Testis (tissue), 3 donors: ENCODE data around the gene CDK5R1. TPM values are rescaled to one million over a fixed set of nuclear protein-coding genes. Genes with fewer than 3 reads are reported as not detected.

Source experiments
- DNase-seq: peaks from one replicate; pipeline ENCODE4 v3.0.0-alpha.2; 2019
- H3K27ac ChIP-seq, 2 donors: fragments of 200-600 bp; sonication (generic); one replicate each; pipeline ENCODE4 v1.5.1; 2019
- H3K27me3 ChIP-seq: fragments of 200-600 bp; sonication (generic); one replicate; pipeline ENCODE4 v1.5.1; 2019
- H3K36me3 ChIP-seq: fragments of 200-600 bp; sonication (generic); one replicate; pipeline ENCODE4 v1.5.1; 2017; ENCODE audit warnings: low read depth; ENCODE audit errors: missing control alignments
- H3K4me1 ChIP-seq: fragments of 200-600 bp; sonication (generic); one replicate; pipeline ENCODE4 v1.5.1; 2019
- H3K4me3 ChIP-seq, 2 donors: fragments of 200-600 bp; sonication (generic); one replicate each; pipeline ENCODE4 v1.5.1; 2017 to 2019
- H3K9me3 ChIP-seq: fragments of 200-600 bp; sonication (generic); one replicate; pipeline ENCODE4 v1.5.1; 2017
- CTCF ChIP-seq, 3 experiments: fragments of 450-650 bp in 2 of 3; fragments of 200-600 bp in 1 of 3; sonication (generic) in 1 of 3; IDR thresholded peaks; one replicate each; pipeline ENCODE4 v1.5.1; 2016 to 2019; ENCODE audit warnings: antibody characterized with exemption in 3 of 3, mild to moderate bottlenecking in 2 of 3, moderate library complexity in 1 of 3
- POLR2A ChIP-seq: fragments of 450-650 bp; IDR thresholded peaks from one replicate; pipeline ENCODE4 v1.6.1; 2017; ENCODE audit warnings: antibody characterized with exemption, mild to moderate bottlenecking, moderate library complexity
- WGBS, 2 donors: methylation state at CpG; one replicate each; pipeline ENCODE4 v1.1.5; 2018; 5-methylcytosine and 5-hydroxymethylcytosine counted together
- intact Hi-C: fragments of 100-400 bp; cut with DNase I; formaldehyde crosslinking; loops from one replicate; pipeline ENCODE4 v1.15.1; 2023; ENCODE audit warnings: low total_unique reads
- polyA plus RNA-seq: library from polyadenylated mRNA; stranded (reverse); fragments of 350-450 nt; fragmentation: Illumina TruSeq; extraction: RNeasy Lipid Tissue Mini Kit (QIAGEN cat#74804); gene quantifications from one replicate; pipeline ENCODE4 v1.2.3, GENCODE V29; 2014; ENCODE audit warnings: low read depth, low replicate concordance; ENCODE audit not compliant: insufficient read depth
- small RNA-seq, 2 donors: library from RNA; depleted of rRNA; stranded (forward); fragments of <200 nt; gene quantifications; one replicate each; pipeline ENCODE3, GENCODE V24; 2016
- total RNA-seq, 2 donors: library from RNA; depleted of rRNA; stranded (reverse); fragments of >200 nt; gene quantifications; one replicate each; pipeline ENCODE4 v1.2.3, GENCODE V29; 2016

CDK5R1 gene
- total and polyA plus RNA-seq, 3 donors from 2014 or later: 13.2 to 17.0 (median 16.2) TPM

GRCh38 chr17:32528825-32529224 is 42.0 kb downstream of the CDK5R1 start:
- no peak for TF ChIP-seq CTCF (IDR thresholded peaks at IDR 0.05)
- TF ChIP-seq POLR2A: no peak
- H3K4me1 ChIP-seq: no peaks in the 10 kb centered on the region
- no peaks in the 10 kb centered on the region for H3K9me3 ChIP-seq
- no peaks in the 10 kb centered on the region for H3K27me3 ChIP-seq
- 79 to 84% methylated on average over 7 of the region's 7 CpGs for WGBS, 2 donors
- H3K27ac ChIP-seq: no peak overlapping the region
- no peak for DNase-seq
- intact Hi-C loops: no loop called here
- H3K4me3 ChIP-seq: no peak overlapping the region
- H3K36me3 ChIP-seq: no peaks in the 10 kb centered on the region

GRCh38 chr17:32529604-32530003 is 42.8 kb downstream of the CDK5R1 start:
- Histone ChIP-seq H3K4me3 (no peak overlapping the region), H3K4me1 (no peaks in the 10 kb centered on the region), H3K27me3 (no peaks in the 10 kb centered on the region), H3K9me3 (no peaks in the 10 kb centered on the region), H3K36me3 (no peaks in the 10 kb centered on the region), H3K27ac (no peak overlapping the region)
- no peak for DNase-seq
- 45 to 71% methylated on average over 10 of the region's 10 CpGs for WGBS, 2 donors
- intact Hi-C loops: no loop called here
- TF ChIP-seq POLR2A (no peak), CTCF (IDR thresholded peaks at IDR 0.05) (no peak)

GRCh38 chr17:32533296-32533695 is 46.5 kb downstream of the CDK5R1 start:
- no peaks in the 10 kb centered on the region for H3K4me1 ChIP-seq
- no peak for DNase-seq
- no peaks in the 10 kb centered on the region for H3K36me3 ChIP-seq
- TF ChIP-seq CTCF (IDR thresholded peaks at IDR 0.05): no peak
- no peak for TF ChIP-seq POLR2A
- no peaks in the 10 kb centered on the region for H3K27me3 ChIP-seq
- H3K27ac ChIP-seq: no peak overlapping the region
- intact Hi-C loops: no loop called here
- no peaks in the 10 kb centered on the region for H3K9me3 ChIP-seq
- WGBS, 2 donors: 87 to 89% methylated on average over 3 of the region's 3 CpGs
- H3K4me3 ChIP-seq: no peak overlapping the region

GRCh38 chr17:32536736-32537643 is 50.2 kb downstream of the CDK5R1 start:
- TF ChIP-seq CTCF (IDR thresholded peaks at IDR 0.05) (no peak), POLR2A (no peak)
- no peaks in the 10 kb centered on the region for H3K36me3 ChIP-seq
- 68 to 73% methylated on average over 8 of the region's 8 CpGs for WGBS, 2 donors
- no peaks in the 10 kb centered on the region for H3K4me1 ChIP-seq
- no peak overlapping the region for H3K4me3 ChIP-seq
- no peak for DNase-seq
- intact Hi-C loops: no loop called here
- no peak overlapping the region for H3K27ac ChIP-seq
- no peaks in the 10 kb centered on the region for H3K9me3 ChIP-seq
- no peaks in the 10 kb centered on the region for H3K27me3 ChIP-seq

Small RNAs within 50 kb of the gene (small RNA-seq; reads per million reads assigned to genes)
- 0 reads per million in 2 donors for gene RF00019

Other genes starting within 250 kb of the CDK5R1 start
- gene RHBDL3, start 221.2 kb upstream of the CDK5R1 start, total RNA-seq: 1 to 10 TPM; 4.1 to 4.5 TPM
- gene RHBDL3, start 221.2 kb upstream of the CDK5R1 start, polyA plus RNA-seq: 3.5 TPM
- 10 to 100 TPM; 27.4 to 30.8 TPM for gene C17orf75, start 144.8 kb upstream of the CDK5R1 start, total RNA-seq
- 39.7 TPM for gene C17orf75, start 144.8 kb upstream of the CDK5R1 start, polyA plus RNA-seq
- gene ZNF207, start 136.8 kb upstream of the CDK5R1 start, total RNA-seq: 100 to 1,000 TPM; 206 to 240 TPM
- gene ZNF207, start 136.8 kb upstream of the CDK5R1 start, polyA plus RNA-seq: 155 TPM
- 10 to 100 TPM; 53.2 to 59.3 TPM for gene PSMD11, start 42.5 kb upstream of the CDK5R1 start, total RNA-seq
- gene PSMD11, start 42.5 kb upstream of the CDK5R1 start, polyA plus RNA-seq: 99.0 TPM